ENCODE results near the gene AKR7A3.
"Not testable (repeated sequence)": the region's sequence is repeated elsewhere in the genome, so short reads cannot be mapped to it uniquely, and the experiment has no call there.

The AKR7A3 gene

DNA sequence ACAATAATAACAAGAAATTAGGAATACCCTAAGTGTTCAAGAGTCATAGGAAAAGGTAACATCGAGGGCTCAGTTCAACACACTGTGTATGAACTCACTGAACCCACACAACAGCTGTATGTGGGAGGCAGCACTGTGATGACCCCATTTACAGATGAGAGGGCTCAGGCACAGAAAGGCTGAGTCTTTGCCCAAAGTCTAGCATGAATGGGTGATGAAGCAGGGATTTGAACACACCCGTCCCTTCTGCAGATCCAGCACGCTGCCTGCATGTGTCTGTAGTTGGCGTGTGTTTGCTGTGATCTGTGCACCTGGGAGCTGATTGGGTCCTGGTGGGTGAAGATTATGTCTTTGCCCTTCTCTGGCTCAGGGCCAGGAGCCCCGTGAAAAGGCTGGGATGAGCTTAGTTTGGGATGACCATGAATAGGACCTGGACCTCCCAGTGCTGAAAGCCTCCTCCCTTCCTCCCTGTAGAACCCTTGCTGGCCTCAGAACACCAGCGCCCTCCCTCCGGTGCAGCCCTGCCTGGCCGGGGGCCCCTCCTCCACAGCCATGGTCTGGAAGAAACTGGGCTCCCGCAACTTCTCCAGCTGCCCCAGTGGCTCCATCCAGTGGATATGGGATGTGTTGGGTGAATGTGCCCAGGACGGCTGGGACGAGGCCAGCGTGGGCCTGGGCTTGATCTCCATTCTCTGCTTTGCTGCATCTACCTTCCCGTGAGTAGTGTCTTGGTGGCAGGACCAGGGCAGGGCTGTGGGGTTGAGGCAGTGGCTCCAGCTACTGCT, 28.7 kb upstream of the AKR7A3 start:
- no peak for FAIRE-seq

DNA sequence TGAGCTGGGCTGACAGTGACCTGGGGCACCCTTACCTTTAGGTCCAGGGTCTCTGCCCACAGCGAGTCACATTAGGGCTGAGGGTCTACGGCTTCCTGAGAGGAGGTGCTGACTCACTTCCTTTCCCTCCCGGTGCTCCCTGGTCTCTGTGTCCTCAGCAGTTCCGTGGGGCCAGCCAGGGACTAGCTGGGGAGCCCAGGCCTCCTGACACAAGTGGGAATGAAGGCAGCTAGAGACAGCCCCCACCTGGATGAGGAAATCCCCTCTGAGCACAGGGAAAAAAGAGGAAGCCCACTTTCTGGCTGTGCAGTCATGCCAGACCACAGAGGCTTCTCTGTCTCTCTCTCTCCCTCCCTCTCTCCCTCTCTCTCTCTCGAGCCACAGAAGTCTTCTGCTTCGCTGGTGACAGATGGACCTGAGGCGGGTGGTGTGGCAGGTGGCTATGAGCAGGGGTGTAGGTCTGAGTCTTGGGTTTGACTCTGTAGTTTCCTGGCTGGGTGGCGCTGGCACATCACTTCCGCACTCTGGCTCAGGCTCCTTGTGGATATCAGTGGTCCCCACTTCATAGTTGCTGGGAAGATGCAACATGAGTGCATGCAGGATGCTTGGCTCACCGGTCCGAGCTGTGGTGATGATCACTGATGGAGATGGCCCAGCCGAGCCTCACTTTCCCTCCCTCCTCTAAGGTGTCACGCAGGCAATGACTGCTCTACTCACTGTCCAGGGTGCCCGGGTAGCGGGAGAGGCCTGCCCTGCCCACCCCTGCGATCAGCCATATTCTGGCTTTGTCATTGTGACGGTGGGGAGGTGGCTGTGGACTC, 27.0 kb upstream of the AKR7A3 start:
- FAIRE-seq = no peak

DNA sequence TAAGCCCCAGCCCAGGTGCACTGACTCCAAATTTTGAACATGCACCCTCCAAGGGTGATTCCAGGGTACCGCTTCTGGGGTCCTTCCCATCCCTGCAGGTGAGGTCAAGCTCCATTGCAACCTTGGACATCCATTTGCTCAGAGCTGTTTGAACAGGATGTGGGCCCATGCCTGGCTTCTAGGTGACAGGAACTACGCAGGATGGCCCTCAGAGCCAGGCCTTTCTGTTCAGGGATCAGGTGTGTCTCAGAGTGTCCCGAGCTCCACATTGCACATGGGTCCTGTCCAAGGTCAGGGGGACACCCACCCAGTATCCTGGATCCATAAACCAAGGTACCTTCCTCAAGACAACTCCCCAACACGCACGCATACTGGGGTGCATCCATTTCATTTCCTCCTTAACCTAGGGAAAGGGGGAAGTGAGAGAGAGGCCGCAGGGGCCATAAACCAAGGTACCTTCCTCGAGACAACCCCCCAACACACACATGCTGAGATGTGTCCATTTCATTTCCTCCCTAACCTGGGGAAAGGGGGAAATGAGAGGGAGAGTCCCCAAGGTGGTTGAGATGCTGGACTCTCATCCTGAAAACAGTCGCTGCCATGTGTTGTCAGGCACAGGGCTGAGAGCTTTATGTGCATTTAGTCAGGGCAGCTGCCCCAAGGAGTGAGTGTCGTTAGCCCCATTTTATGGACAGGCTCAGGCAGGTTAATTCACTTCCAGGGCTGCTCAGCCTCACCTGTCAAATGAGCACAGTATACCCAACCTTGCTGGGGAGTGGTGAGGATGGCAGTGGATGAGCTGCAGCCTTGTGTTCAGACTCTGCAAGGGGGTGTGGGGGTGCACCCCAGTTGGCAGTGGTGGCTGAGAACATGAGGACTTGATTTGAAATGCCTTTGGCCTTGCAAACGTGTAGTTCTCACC, 25.7 kb upstream of the AKR7A3 start:
- FAIRE-seq = no peak

DNA sequence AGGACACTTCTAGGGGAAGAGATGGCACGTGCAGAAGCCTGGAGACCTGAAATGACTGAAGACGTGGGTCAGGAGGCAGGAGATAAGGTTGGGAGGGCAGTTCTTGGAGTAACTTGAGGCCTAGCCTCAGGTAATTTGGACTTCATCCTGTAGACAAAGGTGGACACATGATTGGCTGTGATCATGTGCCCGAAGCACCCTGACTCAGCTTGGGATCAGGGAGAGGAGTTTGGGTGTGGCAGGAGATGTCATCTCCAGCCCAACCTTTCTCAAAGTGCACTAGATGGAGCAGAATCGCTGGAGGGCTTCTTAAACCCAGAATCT, 25.0 kb upstream of the AKR7A3 start:
- no peak for FAIRE-seq

DNA sequence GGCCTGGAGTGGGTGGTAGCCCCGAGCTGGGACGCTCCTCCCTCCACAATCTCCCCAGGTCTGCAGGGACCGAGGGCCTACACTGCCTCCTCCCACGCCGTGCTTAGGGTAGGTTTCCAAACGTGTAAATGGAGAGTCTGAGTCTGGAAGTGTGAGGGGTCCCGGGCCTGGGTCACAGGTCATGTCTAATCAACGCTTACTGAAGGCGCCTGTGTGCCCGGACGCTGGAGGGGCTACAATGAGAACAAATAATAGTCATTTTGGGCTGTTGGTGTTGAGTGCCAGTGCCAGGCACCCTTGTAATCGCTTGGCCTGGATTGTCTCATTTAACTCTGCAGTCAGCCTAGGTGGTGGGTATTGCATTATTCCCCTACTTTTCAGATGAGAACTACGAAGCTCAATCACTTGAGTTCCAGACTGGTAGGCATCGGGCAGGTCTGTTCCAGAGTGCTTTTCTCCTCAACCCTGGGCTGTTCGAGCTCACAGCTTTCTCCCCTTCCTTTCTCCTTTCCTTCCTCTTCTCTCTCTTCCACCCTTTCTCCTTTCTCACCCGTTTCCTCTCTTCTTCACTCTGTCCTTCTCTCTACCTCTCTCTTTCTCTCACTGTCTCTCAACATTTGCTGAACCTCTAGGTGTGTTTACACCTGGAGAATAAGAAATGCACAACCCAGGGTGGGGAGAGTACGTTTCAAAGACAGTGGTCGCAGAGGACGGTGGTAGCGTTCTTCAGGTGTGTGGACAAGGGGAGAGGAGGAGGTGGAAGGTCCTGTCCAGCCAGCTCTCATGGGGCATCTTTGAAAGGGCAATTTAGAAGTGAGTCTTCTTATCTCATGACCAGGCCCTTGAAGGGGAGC, 24.4 kb upstream of the AKR7A3 start:
- FAIRE-seq = no peak

DNA sequence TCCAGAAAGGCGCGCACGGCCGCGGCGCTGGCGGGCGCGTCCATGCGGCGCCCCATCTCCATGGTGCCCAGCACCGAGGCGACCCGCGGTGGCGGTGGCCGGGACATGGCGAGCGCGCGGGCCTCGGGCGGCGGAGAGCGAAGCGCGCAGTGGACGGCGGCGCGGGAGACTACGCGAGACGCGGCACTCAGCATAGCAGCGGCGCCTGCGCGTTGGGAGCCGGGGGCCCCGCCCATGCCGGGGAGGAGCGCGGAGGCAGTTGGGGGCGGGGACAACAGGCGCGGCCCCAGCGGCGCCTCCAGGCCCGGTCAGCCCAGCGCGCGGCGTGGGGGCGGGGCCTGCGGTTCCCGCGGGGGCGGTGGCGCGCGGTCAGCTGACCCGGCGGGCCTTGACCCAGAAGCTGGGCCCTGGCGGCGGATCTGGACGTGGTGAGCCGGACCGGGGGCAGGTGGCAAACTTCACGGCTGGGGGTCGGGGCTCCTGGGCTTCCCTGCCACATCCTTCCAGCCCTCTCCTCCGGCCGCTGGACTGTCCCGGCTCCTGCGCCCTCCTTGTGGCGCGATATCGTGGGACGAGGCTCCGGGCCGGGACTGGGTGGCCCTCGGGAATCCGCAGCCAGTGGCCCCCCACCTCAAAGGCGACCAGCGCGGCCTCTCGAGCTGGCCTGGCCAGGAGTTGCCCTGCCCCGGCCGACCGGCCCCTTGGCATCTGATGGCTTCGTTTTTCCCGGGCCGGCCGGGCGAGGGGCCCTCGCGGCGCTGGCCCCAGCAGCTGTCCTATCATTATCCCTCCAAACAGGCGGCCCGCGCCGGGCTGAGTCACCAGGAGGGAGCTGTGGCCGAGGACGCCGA, 23.6 kb upstream of the AKR7A3 start, which contains the start of the genes AKR7A2 and SLC66A1:
TSS of gene AKR7A2 (minus strand) at position 214 of the 851 bp plus-strand sequence. CDS start at position 194, 20 bp downstream.
TSS of gene SLC66A1 (plus strand) at position 396 of the 851 bp plus-strand sequence. CDS start 5,352 bp downstream, outside the sequence.
- FAIRE-seq = no peak

DNA sequence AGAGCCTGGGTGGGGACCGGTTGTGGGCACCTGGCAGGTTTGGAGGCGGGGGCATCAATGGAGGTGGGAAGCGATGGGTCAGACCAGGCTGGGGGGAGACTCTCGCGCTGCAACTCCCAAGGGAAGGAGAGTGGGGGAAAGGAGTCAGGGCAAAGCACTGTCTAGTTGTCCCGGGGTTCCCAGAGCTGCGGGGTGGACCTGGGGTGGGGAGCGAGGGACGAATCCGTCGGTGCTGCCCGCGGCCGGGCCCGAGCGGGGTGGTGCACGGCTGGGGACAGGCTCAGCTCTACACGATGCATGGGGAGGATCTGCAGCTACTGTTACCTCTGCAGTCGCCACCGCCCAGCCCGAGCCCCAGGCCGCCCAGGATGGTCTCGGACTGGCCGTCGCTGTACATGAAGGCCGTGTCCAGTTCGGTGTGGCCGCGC, 22.9 kb upstream of the AKR7A3 start:
- no peak for FAIRE-seq

DNA sequence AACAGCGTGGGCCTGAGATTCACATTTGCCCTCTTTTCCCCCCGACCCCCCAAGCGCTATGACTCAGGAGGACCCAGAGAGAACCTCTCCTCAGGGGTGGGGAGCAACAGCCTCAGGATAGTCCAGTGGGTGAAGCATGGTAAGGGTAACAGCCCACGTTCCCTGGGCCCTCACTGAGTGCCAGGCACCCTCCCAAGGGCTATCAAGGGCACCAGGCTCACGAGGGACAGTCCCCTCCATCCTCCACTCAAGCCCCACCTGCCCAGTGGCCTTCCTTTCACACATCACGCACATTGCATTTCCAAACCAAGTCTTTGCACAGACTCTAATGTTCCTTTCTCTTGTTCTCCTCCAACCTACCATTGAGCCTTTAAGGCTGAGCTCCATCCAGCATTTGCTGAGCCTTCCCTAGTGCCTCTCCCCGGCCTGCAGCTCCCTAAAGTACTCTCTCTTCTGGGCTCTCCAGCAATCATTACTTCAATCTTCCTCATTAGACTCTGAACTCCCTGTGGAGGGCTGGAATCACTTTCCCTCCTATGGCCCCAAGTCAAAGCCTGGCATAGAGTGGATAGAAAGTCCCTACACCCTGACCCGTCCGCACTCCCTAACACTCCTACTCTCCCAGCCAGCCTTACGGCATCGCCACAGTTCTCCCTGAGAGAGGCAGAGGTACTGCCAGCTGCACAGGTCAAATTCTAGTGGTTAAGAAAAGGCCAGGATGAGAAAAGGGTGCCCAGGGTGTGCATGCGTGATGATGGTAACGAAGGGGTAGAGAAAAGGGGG, 22.3 kb upstream of the AKR7A3 start:
- no peak for FAIRE-seq

DNA sequence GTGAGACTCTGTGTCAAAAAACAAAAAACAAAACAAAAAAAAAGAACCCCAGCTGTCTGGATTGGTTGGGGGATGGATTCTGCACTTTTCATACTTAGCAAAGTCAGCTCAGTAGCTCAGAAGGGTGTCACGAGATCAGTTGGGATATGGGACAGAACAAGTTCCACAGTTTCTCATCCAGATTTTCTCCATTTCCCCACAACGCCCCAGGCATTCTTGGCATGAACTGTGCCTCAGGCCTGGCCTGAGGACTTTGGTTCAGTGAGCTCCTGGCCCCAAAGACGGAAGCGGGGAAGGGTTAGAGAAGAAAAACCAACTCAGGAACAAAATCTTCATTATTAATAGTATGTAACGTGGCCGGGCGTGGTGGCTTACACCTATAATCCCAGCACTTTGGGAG, 21.5 kb upstream of the AKR7A3 start:
- FAIRE-seq = no peak

DNA sequence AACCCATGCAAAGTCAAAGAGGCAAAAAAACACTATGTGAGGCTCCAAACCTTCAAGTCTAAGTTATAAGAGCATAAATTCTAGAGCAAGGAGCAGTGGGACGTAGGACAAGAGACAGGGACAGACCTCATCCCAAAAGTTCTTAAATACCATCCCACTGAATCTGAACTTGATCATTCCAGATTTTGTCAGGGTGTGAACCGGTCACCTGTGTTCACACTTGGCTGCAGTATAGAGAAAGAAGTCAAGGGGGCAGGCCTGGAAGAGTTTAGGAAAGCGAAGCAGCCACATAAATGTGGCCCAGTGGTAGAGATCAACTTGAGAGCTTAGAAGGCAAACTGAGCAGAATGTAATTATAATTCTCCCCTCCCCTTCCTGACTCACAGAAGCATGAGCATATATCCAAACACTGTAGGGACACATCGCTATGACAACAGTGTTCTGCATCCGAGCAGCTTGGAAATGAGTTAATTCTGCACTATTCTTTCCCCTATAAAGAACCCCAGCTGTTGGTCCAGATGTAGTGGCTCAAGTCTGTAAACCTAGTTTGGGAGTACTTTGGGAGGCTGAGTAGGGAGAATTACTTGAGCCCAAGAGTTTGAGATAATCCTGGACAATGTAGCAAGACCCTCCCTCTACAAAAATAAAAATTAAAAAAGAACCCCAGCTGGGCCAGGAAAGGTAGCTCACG, 20.7 kb upstream of the AKR7A3 start:
- FAIRE-seq = no peak

DNA sequence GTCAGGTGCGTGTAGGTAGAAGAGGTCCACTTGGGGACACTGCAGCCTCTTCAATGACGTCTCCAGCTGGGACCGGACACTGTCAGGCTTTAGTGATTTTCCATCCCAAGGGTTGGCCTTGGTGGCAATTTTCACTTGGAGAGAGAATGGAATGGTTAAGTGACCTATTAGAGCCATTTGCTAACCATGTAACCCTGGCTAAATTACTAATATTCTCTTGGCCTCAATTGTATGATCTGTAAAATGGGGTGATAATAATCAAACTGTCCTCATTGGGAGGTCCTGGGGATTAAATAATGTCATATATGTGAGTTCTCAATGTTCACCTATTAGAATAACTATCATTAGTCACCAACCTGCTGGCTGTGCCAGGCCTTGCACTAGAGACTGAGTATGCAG, 19.9 kb upstream of the AKR7A3 start:
- FAIRE-seq = no peak

DNA sequence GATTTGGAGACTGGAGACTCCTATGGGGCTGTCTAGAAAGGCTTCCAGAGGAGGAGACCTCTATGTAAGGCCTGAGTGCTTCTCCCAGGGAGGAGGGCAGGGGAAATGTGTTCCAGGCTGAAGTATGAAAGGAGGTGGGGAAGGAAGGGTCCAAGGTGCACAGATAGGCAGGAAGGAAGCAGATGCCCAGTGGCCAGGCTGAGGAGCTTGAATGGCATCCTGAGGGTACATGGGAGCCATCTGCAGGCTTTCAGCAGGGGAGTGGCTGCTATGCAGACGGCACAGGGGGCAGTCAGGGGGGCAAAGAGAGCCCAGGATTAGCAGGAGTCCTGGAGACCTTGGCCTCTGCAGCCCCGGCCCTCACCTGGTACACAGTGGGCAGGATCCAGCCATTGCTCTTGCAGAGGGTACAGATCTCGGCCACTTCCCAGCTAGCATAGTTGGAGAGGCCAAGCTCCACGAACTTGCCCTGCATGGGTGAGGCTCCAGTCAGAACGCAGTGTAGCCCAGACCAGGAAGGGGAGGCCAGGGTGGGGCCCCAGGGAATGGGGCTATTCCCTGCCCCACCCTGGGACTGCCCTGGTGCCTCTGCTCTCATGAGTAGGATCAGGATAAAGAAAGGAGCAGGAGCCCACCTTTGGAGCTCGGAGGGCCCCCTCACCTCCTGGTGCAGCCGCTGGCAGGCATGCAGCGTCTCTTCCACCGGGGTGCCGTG, 19.4 kb upstream of the AKR7A3 start:
- no peak for FAIRE-seq

DNA sequence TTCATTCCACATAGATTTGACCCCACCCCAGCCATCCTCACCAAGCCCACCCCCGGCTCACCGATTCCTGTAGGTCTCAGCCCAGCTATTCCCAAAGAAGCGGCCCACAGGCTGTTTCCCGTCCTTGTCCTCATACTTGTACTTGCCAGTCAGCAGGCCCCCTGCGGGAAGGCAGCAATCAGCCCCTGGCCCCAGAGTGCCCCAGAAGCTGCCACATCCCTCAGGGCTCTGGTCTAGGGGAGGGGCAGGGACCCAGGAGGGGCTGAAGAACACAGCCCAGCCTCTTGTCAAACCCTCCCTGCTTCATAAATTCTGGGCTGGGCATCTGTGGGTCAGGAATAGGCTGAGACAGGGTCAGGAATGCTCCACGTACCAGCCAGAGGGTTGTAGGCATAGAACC, 18.4 kb upstream of the AKR7A3 start:
- no peak for FAIRE-seq

DNA sequence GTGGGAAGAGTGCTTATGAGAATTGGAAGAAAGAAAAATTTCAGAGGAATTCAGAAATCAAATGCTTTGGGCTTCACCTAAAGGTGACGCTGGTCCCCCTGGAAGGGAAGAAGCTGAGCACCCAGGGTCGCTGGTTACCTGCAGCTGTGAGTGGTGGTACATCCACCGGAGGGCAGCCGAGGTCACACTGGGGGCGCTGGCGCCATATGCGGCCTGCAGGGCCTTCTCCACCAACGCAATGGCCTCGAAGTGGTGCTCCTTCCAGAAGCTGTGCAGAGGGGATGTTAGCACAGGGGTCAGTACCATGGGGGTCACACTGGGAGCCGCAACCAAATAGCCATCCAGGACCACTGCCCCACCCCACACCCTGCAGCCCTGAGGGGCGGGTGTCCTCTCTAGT, 17.3 kb upstream of the AKR7A3 start:
- no peak for FAIRE-seq

DNA sequence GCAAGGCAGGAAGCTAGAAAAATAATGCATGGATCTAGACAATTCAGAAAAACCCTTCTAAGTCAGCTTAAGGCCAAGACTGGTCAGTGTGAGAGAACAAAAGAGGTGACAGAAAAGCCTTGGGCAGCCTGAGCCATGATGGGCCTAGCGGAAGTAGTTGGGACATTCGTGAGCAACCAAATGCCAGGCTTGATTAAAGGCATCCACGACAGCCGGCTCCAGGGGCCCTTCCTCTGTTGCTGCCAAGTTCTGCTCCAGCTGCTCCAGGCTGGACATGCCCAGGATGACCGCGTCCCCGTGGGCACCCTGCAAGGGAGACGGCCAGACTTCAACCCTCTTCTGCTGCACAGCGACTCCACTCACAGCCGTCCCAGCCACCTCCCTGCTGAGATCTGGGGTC, 15.5 kb upstream of the AKR7A3 start:
- FAIRE-seq = not testable (repeated sequence)

DNA sequence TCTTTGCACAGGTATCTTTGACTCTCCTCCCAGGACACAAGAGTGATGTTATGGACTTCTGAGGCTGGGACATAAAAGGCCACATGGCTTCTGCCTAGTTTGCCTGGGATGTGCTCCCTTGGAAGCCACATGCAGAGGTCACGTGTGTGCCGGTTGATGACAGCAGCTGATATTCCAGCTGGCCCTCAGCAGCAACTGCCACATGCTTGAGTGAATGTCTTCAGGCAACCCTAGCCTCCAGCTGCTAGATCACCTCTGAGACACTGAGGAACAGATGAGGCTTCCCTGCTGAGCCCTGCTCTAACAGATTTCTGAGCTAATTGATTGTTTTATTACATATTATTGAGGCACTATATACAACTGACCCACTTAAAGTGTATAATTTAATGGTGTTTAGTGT, 11.6 kb upstream of the AKR7A3 start:
- no peak for FAIRE-seq

DNA sequence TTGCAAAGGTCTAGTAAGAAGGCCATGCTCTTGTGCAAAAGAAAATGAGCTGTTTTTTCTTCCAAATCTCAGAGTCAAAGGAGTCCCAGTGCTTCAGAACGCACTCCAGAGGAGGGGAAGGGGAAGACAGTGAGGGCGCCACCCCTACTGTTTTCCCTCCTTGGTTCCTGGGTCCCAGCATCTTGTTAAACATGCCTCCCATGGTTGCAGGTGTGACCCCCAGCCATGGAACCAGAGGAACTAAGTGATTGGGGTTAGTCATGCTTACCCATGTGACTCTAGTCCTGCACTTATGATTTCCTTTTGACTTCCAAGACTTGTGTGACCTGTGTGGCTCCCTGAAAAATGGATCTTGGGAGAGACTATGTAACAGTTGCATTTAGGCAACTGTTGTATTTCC, 6.1 kb upstream of the AKR7A3 start:
- no peak for FAIRE-seq

DNA sequence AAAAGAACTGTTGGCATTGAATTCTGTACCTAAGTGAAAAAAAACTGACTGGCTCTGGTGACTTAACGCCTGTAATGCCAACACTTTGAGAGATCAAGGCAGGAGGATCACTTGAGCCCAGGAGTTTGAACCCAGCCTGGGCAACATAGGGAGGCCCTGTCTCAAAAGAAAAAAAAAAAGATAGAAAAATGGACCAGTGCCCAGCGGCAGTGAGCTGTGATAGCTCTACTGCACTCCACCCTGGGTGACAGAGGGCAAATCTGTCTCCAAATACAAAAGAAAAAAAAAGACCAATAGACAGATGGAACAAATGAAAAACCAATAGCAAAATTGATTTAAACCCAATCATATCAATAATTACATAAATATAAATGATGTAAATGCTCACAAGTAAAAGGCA, 674 bp upstream of the AKR7A3 start:
- FAIRE-seq = no peak

Measured in colon (tissue), 2 donors.